CD4-positive, CD25-positive, alpha-beta regulatory T cell (primary cell): ENCODE data around the gene SFXN5. TPM values are rescaled to one million over a fixed set of nuclear protein-coding genes. Genes with fewer than 3 reads are reported as not detected.

Experiments used
- ATAC-seq, 2 donors: fragments of 150-1000 bp; cut with Tn5 transposase; one replicate each; pipeline ENCODE4 v1.10.0; 2021; ENCODE audit warnings: low read depth in 2 of 2, moderate number of reproducible peaks in 2 of 2, moderate library complexity in 1 of 2
- DNase-seq, 3 donors: peaks; one replicate each; pipeline versions ENCODE4 v3.0.0 to v3.0.0-alpha.2; 2012 to 2022; ENCODE audit warnings: mixed read lengths in 1 of 3
- H3K27ac ChIP-seq: one replicate; pipeline ENCODE4 v1.7.0; 2013; ENCODE audit warnings: mild to moderate bottlenecking, low read length; ENCODE audit not compliant: insufficient read depth, poor library complexity, severe bottlenecking
- H3K27me3 ChIP-seq: one replicate; pipeline ENCODE4 v1.7.0; 2013; ENCODE audit warnings: low read length; ENCODE audit not compliant: control insufficient read depth, insufficient read depth
- H3K36me3 ChIP-seq: one replicate; pipeline ENCODE4 v1.7.0; 2013; ENCODE audit warnings: mild to moderate bottlenecking, low read length, moderate library complexity; ENCODE audit not compliant: control insufficient read depth, insufficient read depth
- H3K4me1 ChIP-seq: 2 replicates; pipeline ENCODE4 v1.7.0; 2013; ENCODE audit warnings: mild to moderate bottlenecking, low read length; ENCODE audit not compliant: insufficient read depth, control insufficient read depth, poor library complexity, severe bottlenecking
- H3K4me3 ChIP-seq: one replicate; pipeline ENCODE4 v1.7.0; 2013; ENCODE audit warnings: low read depth, mild to moderate bottlenecking, low read length, moderate library complexity
- H3K9me3 ChIP-seq, 2 experiments: 1 replicate in 1 of 2; 2 replicates in 1 of 2; pipeline ENCODE4 v1.7.0; 2013; ENCODE audit warnings: low read length in 2 of 2, mild to moderate bottlenecking in 1 of 2, moderate library complexity in 1 of 2; ENCODE audit not compliant: control insufficient read depth in 2 of 2
- H3K27ac Mint-ChIP-seq, 3 donors: one replicate each; pipeline ENCODE4 v1.8.0; 2020 to 2022; ENCODE audit warnings: mild to moderate bottlenecking in 3 of 3, mixed read lengths in 3 of 3, moderate library complexity in 2 of 3
- H3K27me3 Mint-ChIP-seq: one replicate; pipeline ENCODE4 v1.8.0; 2022; ENCODE audit warnings: mild to moderate bottlenecking, mixed read lengths
- H3K36me3 Mint-ChIP-seq: one replicate; pipeline ENCODE4 v1.8.0; 2020; ENCODE audit warnings: mixed read lengths
- H3K4me1 Mint-ChIP-seq, 4 donors: one replicate each; pipeline ENCODE4 v1.8.0; 2020 to 2022; ENCODE audit warnings: mixed read lengths in 4 of 4, mild to moderate bottlenecking in 1 of 4
- H3K4me3 Mint-ChIP-seq, 4 donors: one replicate each; pipeline ENCODE4 v1.8.0; 2020 to 2022; ENCODE audit warnings: mild to moderate bottlenecking in 4 of 4, mixed read lengths in 4 of 4, moderate library complexity in 3 of 4
- H3K9me3 Mint-ChIP-seq, 7 donors: one replicate each; pipeline ENCODE4 v1.8.0; 2020 to 2022; ENCODE audit warnings: mixed read lengths in 7 of 7, mild to moderate bottlenecking in 3 of 7, moderate library complexity in 2 of 7
- polyA plus RNA-seq, 4 donors: library from polyadenylated mRNA; unstranded; fragments of 300-500 nt; fragmentation: Illumina TruSeq; gene quantifications; one replicate each; pipeline ENCODE4 v1.2.3, GENCODE V29; 2021
- total RNA-seq: library from RNA; stranded (reverse); gene quantifications from one replicate; pipeline ENCODE4 v1.2.3, GENCODE V29; 2022

SFXN5 gene
- total and polyA plus RNA-seq, 5 donors from 2014 or later = 1.0 to 8.0 (median 1.9) TPM

- no peak overlapping the region for H3K27ac ChIP-seq
These were observed 34.0 kb upstream of the SFXN5 start for GRCh38 chr2:73105511-73105971.

GRCh38 chr2:73104933-73105332, 33.4 kb upstream of the SFXN5 start:
- H3K27me3 Mint-ChIP-seq = no peaks in the 10 kb centered on the region
- no peak for DNase-seq

More at GRCh38 chr2:73105511-73105971, 34.0 kb upstream of the SFXN5 start:
- H3K36me3 ChIP-seq = no peaks in the 10 kb centered on the region
- Mint-ChIP-seq H3K4me3 (no peak overlapping the region), H3K27ac (peak overlapping the region in 2 of 3 donors; percentile 31 to 55), H3K27me3 (no peaks in the 10 kb centered on the region), H3K36me3 (no peaks in the 10 kb centered on the region), H3K4me1 (peaks cover 11 to 89% (median 43%) of the 10 kb centered on the region in 4 donors), H3K9me3 (no peaks in the 10 kb centered on the region)
- H3K27me3 ChIP-seq = no peaks in the 10 kb centered on the region
- peaks cover 56% of the 10 kb centered on the region for H3K4me1 ChIP-seq
- DNase-seq (no peak), ATAC-seq (no peak)
- no peak overlapping the region for H3K4me3 ChIP-seq
- no peaks in the 10 kb centered on the region for H3K9me3 ChIP-seq

GRCh38 chr2:73103018-73103542, 31.6 kb upstream of the SFXN5 start:
- no peaks in the 10 kb centered on the region for H3K9me3 Mint-ChIP-seq
- H3K4me3 ChIP-seq = no peak overlapping the region
- DNase-seq (no peak), ATAC-seq (no peak)
- H3K4me1 Mint-ChIP-seq = peaks cover 11 to 75% (median 35%) of the 10 kb centered on the region in 4 donors
- H3K27ac Mint-ChIP-seq = peak overlapping the region in 2 of 3 donors; percentile 39 to 65
- no peaks in the 10 kb centered on the region for H3K9me3 ChIP-seq
- H3K27me3 ChIP-seq = no peaks in the 10 kb centered on the region
- peaks cover 43% of the 10 kb centered on the region for H3K4me1 ChIP-seq
- no peaks in the 10 kb centered on the region for H3K27me3 Mint-ChIP-seq
- H3K36me3 Mint-ChIP-seq = no peaks in the 10 kb centered on the region
- H3K36me3 ChIP-seq = no peaks in the 10 kb centered on the region
- peak overlapping the region in 3 of 4 donors; percentile 38 to 80 (median 56) for H3K4me3 Mint-ChIP-seq
- H3K27ac ChIP-seq = peak overlapping the region; percentile 48

More at GRCh38 chr2:73104933-73105332, 33.4 kb upstream of the SFXN5 start:
- H3K4me1 ChIP-seq = peaks cover 50% of the 10 kb centered on the region
- Mint-ChIP-seq H3K4me3 (no peak overlapping the region), H3K27ac (peak overlapping the region in 2 of 3 donors; percentile 55 to 65), H3K36me3 (no peaks in the 10 kb centered on the region), H3K4me1 (peaks cover 12 to 88% (median 40%) of the 10 kb centered on the region in 4 donors), H3K9me3 (no peaks in the 10 kb centered on the region)
- H3K4me3 ChIP-seq = no peak overlapping the region
- no peaks in the 10 kb centered on the region for H3K36me3 ChIP-seq
- no peaks in the 10 kb centered on the region for H3K9me3 ChIP-seq
- no peak overlapping the region for H3K27ac ChIP-seq
- no peak for ATAC-seq
- H3K27me3 ChIP-seq = no peaks in the 10 kb centered on the region

GRCh38 chr2:73101626-73102256, 30.2 kb upstream of the SFXN5 start:
- H3K36me3 ChIP-seq = no peaks in the 10 kb centered on the region
- peak overlapping the region in 2 of 4 donors; percentile 12 to 29 for H3K4me3 Mint-ChIP-seq
- no peaks in the 10 kb centered on the region for H3K27me3 ChIP-seq
- DNase-seq (no peak), ATAC-seq (no peak)
- no peaks in the 10 kb centered on the region for H3K36me3 Mint-ChIP-seq
- H3K4me3 ChIP-seq = no peak overlapping the region
- no peaks in the 10 kb centered on the region for H3K27me3 Mint-ChIP-seq
- peaks cover 6 to 69% (median 31%) of the 10 kb centered on the region in 4 donors for H3K4me1 Mint-ChIP-seq
- no peaks in the 10 kb centered on the region for H3K9me3 ChIP-seq
- no peak overlapping the region for H3K27ac ChIP-seq
- no peaks in the 10 kb centered on the region for H3K9me3 Mint-ChIP-seq
- peak overlapping the region in 2 of 3 donors; percentile 37 to 72 for H3K27ac Mint-ChIP-seq
- H3K4me1 ChIP-seq = peaks cover 29% of the 10 kb centered on the region

GRCh38 chr2:73100956-73101355, 29.4 kb upstream of the SFXN5 start:
- Mint-ChIP-seq H3K4me3 (peak overlapping the region in 1 of 4 donors; percentile 68), H3K4me1 (peaks cover 11 to 68% (median 30%) of the 10 kb centered on the region in 4 donors), H3K27me3 (no peaks in the 10 kb centered on the region), H3K36me3 (no peaks in the 10 kb centered on the region), H3K9me3 (no peaks in the 10 kb centered on the region), H3K27ac (peak overlapping the region in 1 of 3 donors; percentile 35)
- no peak overlapping the region for H3K4me3 ChIP-seq
- H3K27ac ChIP-seq = no peak overlapping the region
- no peak for ATAC-seq
- H3K9me3 ChIP-seq = no peaks in the 10 kb centered on the region
- peaks cover 23% of the 10 kb centered on the region for H3K4me1 ChIP-seq
- DNase-seq = no peak
- no peaks in the 10 kb centered on the region for H3K36me3 ChIP-seq
- no peaks in the 10 kb centered on the region for H3K27me3 ChIP-seq

- no peaks in the 10 kb centered on the region for H3K27me3 ChIP-seq
- H3K9me3 ChIP-seq = no peaks in the 10 kb centered on the region
- Mint-ChIP-seq H3K36me3 (no peaks in the 10 kb centered on the region), H3K4me3 (peak overlapping the region in 2 of 4 donors; percentile 73 to 74), H3K9me3 (no peaks in the 10 kb centered on the region), H3K4me1 (peaks cover 11 to 63% (median 27%) of the 10 kb centered on the region in 4 donors), H3K27me3 (no peaks in the 10 kb centered on the region), H3K27ac (no peak overlapping the region)
- H3K27ac ChIP-seq = no peak overlapping the region
- H3K36me3 ChIP-seq = no peaks in the 10 kb centered on the region
- peaks cover 23% of the 10 kb centered on the region for H3K4me1 ChIP-seq
- ATAC-seq (no peak), DNase-seq (no peak)
- peak overlapping the region; percentile 45 for H3K4me3 ChIP-seq
These were observed 28.0 kb upstream of the SFXN5 start for GRCh38 chr2:73099486-73099885.

GRCh38 chr2:73095910-73096309, 24.4 kb upstream of the SFXN5 start:
- no peak for ATAC-seq
- no peak for DNase-seq

More at GRCh38 chr2:73095910-73096309, 24.4 kb upstream of the SFXN5 start:
- Histone ChIP-seq H3K9me3 (no peaks in the 10 kb centered on the region), H3K27me3 (no peaks in the 10 kb centered on the region), H3K4me1 (no peaks in the 10 kb centered on the region), H3K4me3 (no peak overlapping the region), H3K36me3 (no peaks in the 10 kb centered on the region), H3K27ac (no peak overlapping the region)
- H3K4me1 Mint-ChIP-seq = peaks cover 8 to 34% (median 13%) of the 10 kb centered on the region in 4 donors
- H3K9me3 Mint-ChIP-seq = no peaks in the 10 kb centered on the region
- no peaks in the 10 kb centered on the region for H3K36me3 Mint-ChIP-seq
- no peaks in the 10 kb centered on the region for H3K27me3 Mint-ChIP-seq
- H3K4me3 Mint-ChIP-seq = peak overlapping the region in 1 of 4 donors; percentile 77
- peak overlapping the region in 2 of 3 donors; percentile 26 to 48 for H3K27ac Mint-ChIP-seq
